AG20443 (cell line): ENCODE results near the gene SH2D3C.
"Not testable (repeated sequence)": the region's sequence is repeated elsewhere in the genome, so short reads cannot be mapped to it uniquely, and the experiment has no call there.

Experiments used
- DNase-seq: peaks from one replicate; pipeline ENCODE4 v3.0.0; 2012; ENCODE audit warnings: low spot score, mixed read lengths

SH2D3C gene

GRCh38 chr9:127763918-127764384 lies 14.5 kb downstream of the SH2D3C start:
- no peak for DNase-seq

DNA sequence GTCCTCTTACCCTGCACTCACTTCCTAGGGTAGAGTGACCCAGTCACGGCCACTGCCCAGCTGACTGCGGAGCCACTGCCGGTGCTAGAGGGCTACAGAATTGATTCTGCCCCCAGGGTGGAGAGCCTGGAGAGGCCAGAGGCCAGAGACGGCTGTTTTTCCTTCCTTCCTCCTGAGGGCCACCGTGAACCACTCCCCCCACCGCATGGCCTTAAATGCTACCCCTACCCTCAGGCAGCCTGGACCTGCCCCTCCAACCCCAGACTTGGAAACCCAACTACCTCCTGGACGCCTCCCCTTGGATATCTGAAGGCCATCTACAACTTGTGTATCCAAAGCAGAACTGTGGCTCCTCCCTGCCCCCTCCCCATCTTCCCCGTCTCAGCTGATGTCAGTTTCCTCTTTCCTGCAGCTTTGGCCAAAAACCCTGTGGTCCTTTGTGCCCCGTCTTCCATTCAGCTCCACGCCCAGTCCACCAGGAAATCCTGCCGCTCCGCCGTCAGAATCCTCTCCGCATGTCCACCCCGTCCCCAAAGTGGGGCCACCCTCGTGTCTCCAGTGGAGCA lies 16.3 kb downstream of the SH2D3C start:
- DNase-seq: no peak

DNA sequence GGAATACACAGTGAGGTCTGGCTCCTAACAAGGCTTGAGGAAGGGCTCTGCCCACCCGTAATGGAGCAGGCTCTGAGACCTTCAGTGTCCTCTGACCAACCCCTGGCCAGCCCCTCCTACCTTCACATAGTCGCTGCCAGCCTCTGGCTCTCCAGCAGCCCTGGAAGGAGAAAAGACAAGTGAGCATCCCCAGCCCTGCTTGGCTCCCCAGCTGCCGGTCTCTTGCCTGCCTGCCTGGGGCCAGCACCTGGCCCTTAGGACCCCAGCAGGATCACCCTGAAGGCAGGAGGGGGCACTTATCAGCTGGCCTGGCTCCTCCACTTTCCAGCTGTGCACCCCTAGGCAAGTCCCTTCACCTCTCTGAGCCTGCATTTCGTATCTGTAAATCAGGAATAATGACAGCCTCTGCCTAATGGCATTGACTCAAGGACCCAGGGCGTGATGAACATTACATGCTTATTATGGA lies 16.9 kb downstream of the SH2D3C start:
- no peak for DNase-seq

DNA sequence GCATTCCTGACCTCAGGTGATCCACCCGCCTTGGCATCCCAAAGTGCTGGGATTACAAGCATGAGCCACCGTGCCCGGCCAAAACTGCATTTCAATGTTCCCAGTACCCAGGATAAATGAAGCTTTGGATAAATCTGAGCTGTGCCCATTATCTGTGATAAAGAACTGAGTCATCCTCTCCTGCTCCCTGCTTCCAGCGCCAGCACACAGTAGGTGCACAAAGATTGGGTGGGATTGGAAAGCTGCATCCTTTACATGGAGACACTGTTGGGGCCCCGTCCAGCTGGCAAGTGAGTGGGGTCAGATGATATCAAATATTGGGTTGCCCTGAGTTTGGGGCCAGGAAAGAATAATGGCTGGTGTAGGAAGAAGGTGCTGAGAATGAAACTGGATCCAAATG lies 17.4 kb downstream of the SH2D3C start:
- no peak for DNase-seq

- no peak for DNase-seq
Measured at GRCh38 chr9:127758843-127759242, 19.6 kb downstream of the SH2D3C start.

DNA sequence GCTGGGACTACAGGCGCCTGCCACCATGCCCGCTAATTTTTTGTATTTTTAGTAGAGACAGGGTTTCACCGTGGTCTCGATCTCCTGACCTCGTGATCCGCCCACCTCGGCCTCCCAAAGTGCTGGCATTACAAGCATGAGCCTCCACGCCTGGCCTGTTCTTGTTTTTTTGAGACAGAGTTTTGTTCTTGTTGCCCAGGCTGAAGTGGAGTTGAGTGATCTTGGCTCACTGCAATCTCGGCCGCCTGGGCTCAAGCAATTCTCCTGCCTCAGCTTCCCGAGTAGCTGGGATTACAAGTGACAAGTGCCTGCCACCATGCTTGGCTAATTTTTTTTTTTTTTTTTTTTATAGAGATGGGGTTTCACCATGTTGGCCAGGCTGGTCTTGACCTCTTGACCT lies 21.7 kb downstream of the SH2D3C start:
- DNase-seq: not testable (repeated sequence)

GRCh38 chr9:127756233-127756632 lies 22.2 kb downstream of the SH2D3C start:
- DNase-seq: no peak

DNA sequence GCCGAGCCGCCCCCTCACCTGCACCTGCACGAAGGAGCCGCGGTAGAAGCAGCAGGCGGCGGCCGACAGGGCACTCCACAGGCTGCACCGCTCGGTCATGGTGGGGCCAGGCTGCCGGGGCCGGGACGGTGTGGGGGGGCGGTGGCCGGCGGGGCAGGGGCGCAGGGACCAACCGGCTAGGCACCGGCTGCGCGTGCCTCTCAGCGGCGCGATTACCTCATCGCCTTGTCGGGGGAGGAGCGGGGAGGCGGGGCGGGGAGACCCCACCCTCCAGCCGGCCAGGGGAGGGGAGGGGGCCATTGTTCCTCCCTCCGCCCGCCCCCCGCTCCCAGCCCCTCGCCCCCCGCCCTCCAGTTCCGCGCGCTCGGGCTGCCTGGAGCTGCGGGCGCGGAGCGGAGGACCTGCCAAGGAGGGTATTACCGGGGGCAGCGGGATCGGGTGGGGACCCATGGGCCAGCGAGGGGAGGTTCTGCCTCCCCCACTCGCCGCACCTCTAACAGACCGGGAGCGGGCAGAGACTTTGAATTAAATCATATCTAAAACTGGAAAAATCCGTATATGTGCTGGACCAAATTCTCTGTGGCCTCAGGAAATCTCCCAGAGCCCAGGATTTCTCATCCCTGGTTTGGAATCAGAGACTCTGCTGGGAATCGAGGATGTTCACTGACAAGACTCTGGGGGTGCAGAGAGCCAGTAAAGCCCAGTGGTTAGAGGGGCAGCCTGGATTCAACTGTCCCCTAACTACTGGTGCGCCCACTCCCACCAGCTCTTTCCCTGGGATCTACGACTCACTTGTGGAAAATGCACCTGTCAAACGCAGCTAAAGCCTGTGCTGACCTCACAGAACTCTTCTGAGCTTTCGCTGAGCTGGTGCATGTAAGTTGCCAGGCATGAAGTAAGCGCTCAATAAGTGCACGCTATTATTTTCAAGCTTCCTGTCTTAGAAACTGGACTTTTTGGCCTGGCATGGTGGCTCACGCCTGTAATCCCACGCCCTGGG lies 23.1 kb downstream of the SH2D3C start:
- no peak for DNase-seq

- DNase-seq: peak; percentile 80
Measured at GRCh38 chr9:127754099-127755060, 24.1 kb downstream of the SH2D3C start.

DNA sequence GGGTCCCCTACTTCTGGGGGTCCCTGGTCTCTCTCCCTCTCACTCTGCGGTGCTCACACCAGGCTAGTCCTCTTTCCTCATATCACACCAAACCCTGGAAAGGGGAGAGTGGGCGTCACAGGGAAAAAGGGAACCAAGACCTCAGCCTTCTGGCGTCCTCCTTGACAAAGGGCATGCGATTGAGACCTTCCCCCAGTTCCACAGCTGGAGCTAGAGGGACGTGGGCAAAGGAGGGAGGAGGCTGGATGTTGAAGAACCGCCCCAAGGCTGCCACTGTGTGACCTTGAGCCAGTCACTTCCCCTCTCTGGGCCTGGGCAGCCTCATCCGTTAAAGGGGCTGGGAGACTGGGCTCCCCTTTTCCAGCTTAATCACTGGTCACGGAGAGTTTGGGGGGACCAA lies 24.8 kb downstream of the SH2D3C start:
- no peak for DNase-seq

- DNase-seq: no peak
Measured at GRCh38 chr9:127753148-127753547, 25.3 kb downstream of the SH2D3C start.

GRCh38 chr9:127751269-127752054 lies 27.0 kb downstream of the SH2D3C start:
- peak; percentile 67 for DNase-seq

DNA sequence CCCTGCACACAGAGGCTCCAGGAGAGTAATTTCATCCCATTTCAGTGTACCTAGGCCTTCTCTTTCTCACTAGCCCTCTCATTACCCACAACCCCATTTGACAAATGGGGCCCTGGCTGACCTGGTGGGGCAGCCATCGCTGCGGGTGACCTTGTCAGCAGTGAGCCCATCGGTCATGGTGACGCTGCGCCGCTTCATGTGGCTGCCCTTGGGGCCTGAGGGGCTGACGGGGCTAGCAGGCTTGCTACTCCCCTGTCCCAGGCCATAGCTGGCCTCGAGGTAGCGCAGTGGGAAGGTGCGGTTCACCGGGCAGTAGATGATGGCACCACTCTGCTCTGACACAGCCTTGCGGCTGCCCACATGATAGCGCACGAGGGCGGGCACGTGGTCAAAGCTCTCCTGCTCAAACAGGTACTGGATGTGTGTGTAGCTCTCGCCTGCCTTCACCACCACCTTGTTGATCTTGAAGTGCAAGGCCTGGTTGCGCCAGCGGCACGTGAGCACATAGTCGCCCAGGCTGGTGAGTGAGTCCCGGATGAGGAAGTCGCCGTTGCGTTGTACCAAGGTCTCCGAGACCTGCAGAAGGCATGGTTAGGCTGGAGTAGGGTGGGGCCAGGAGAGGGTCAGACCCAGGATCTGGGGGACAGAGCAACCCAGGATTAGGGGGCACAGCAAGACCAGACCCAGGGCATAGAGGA lies 29.2 kb downstream of the SH2D3C start:
- no peak for DNase-seq

GRCh38 chr9:127746959-127747569 lies 31.4 kb downstream of the SH2D3C start:
- DNase-seq: no peak

GRCh38 chr9:127744398-127745110 lies 33.9 kb downstream of the SH2D3C start:
- no peak for DNase-seq

DNA sequence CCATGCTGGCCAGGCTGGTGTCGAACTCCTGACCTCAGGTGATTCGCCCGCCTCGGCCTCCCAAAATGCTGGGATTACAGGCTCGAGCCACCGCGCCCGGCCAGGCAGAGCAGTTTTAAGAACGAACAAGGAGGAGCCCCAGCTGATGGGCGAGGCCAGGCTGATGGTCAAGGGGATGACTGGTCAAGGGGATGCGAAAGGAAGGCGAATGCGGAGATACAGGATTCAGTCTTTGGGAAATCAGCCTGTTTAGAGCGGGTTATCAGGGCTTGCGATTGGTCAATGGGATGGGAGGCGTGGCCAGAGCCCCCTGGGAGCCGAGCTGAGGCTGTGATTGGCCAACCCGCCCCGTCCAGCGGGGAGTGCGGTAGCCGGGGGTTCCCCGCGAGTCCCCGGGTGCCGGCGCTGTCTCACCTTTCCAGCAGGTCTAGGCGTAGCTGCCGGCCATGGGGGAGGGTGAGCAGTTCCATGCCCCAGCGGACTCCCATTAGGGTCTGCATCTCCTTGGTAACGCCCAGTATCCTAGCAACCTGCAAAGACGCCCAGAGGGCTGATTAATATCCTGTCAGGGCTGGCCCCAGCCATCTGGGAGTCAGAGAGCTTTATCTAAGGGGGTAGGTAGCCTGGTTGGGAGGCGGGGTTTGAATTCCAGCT lies 35.9 kb downstream of the SH2D3C start:
- DNase-seq: peak; percentile 90

- peak; percentile 54 for DNase-seq
Measured at GRCh38 chr9:127741831-127742434, 36.5 kb downstream of the SH2D3C start.

DNA sequence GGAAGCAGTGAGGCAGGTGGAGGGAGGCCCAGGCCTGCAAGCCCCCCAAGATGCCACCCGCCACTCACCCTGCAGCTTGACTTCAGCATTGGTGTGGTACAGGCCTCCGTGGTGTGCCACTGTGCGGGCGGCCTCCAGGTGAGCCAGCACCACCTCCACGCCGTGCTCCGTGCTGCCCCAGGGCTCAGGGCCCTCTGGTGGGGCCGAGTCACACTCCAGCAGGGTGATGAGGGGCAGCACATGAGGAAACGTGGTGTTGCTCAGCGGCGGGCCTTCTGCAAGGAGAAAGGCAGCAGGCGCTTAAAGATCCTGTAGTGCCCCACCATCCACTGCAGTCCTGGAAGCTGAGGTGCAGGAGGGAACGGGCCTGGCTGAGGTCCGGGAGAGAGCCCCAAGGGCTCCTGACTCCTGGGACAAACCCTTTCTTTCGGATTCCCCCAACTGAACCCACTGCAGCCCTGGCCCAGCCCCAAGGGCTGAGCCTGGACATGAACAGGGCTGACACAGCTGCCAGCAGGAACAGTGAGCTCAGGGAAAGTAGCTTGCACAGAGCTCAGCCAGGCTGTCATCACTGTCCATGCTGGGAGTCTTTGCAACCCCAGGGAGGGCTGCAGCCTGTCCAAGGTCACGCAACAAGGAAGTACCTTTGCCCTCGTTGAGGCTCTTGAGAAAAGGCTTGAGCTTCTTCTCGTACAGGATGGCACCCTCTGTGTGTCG lies 38.7 kb downstream of the SH2D3C start:
- no peak for DNase-seq
